Measurements from ENCODE around the gene PLEKHD1.
A peak's percentile ranks its signal among the peaks of the same experiment; 100 is the strongest.

PLEKHD1 gene

DNA sequence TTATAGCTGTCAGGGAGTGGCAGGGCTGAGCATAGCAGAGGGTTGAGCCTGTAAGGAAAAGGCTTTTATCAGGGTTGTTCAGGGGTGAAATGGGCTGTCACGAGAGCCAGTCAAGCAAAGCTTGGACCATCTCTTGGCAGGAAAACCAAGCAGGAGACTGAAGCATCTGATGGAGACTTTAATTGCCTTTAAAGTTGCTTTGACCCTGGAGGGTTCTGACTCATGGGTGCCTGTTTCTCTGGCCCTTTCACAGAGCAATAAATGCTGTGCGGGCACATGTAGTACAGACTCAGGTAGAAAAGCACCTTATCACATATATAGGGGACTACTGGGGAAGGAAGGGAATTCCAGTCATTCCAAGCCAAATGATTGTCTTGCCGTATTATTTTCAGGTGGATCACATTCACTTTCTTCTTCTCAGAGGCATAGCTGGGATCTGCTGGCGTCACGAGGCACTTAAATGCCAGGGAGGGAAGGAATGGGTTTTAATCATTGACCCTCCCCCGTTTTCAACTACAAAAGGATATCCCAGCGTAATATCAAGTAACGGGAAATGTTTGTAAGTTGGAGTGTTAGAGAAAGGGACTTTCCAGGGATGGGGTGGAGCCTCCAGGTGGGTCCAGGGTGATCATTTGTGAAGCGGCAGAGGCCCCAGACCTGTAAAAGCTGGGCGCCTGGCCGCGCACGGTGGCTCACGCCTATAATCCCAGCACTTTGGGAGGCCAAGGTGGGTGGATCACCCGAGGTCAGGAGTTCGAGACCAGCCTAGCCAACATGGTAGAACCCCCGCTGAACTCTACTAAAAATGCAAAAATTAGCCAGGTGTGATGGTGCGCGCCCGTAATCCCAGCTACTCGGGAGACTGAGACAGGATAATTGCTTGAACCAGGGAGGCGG lies 34.9 kb downstream of the PLEKHD1 start:
- DNase-seq = no peak

DNA sequence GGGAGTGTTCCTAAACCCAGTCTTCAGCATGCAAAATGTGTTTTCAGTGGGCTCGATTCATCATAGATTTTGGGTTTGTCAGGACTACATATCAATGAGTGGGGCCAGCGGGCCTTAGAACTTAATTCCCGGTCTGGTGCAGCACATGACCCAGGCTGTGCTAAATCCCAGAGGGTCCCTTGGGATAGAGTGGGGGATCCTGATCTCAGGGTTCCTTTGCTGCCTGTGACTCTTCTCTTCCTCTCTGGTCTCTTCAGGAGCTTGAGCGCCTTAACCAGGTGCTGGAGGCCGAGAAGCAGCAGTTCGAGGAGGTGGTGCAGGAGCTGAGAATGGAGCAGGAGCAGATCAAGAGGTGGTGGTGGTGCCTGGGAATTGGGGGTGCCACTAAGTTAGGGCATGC lies 37.5 kb downstream of the PLEKHD1 start:
- no peak for DNase-seq

DNA sequence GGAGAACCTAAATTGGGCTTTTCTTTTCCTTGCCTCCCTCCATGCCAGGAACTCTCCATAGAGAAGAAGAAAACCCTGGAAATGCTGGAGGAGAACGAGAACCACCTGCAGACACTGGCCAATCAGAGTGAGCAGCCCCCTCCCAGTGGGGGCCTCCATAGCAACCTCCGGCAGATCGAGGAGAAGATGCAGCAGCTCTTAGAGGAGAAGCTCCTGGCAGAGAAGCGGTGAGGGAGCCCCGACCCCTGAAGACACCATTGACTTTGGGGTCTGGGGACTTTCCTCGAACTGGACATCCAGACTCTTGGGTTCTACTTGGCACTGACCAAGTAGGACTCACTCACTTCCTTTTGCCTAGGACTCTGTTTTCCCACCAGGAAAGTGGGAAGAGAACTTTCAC lies 41.4 kb downstream of the PLEKHD1 start:
- DNase-seq = no peak

DNA sequence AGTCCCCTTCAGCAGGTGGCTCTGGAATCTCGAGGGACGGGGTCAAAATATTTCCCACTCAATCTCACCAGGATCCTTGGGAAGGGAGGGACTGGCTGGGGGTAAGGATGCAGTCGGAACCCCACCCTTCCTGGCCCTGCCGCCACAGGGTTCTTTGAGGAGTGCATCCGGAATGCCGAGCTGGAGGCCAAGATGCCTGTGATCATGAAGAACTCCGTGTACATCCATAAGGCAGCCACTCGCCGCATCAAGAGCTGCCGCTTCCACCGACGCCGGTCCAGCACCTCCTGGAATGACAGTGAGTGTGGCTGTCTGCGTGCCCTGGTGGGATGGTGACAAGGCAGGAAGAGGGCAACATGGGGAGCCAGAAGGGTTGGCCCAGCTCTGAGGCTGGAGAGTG lies 43.1 kb downstream of the PLEKHD1 start:
- DNase-seq = no peak

DNA sequence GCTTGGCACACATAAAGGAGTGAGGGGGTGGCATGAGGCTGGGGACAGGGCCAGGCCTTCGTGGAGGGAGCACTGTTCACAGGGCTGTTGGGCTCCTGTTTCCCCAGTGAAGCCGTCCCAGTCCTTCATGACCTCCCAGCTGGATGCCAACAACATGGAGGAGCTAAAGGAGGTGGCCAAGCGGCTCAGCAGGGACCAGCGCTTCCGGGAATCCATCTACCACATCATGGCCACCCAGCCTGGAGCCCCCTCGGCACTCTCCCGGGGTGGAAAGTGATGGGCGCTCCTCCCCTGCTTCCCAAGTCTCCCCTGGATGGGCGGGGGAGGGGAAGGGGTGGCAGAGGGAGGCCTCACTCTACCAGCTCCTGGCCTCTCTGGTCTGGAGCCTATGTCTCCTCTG lies 43.6 kb downstream of the PLEKHD1 start:
- no peak for DNase-seq

DNA sequence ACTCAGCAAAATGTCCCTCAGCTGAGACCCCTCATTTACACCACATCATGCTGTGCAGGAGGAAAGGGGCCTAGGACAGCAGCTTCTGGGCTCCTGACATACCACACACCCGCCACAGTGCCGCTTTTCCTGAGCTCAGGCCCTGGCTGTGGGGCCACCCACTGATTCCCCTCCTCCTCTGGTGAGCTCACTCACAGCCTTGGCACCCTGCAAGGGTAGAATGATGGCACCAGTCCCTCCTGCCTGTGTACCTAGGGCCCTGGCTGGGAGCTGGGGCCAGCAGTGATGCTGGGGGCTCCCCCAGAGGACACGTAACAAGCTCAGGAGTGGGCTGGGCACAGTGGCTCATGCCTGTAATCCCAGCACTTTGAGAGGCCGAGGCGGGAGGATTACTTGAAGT lies 44.4 kb downstream of the PLEKHD1 start:
- no peak for DNase-seq

DNA sequence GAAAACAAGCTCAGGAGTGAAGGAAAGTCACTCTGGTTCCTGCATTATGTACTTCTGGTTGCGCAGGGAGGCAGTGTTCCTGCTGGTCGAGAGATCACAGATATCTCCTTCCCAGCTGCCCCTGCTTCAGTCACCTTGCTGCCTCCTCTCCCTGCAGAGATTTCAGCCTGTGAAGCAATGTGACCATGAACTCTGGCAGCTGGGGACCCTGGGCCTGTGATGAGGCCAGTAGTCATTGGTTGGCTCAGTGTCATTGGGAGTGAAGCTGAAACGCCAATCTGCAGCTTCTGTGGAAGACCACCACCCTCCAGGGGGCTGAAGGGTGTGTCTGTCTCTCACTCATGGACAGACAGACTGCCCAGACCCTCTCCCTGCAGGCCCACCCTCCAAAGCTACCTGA lies 45.0 kb downstream of the PLEKHD1 start:
- no peak for DNase-seq

DNA sequence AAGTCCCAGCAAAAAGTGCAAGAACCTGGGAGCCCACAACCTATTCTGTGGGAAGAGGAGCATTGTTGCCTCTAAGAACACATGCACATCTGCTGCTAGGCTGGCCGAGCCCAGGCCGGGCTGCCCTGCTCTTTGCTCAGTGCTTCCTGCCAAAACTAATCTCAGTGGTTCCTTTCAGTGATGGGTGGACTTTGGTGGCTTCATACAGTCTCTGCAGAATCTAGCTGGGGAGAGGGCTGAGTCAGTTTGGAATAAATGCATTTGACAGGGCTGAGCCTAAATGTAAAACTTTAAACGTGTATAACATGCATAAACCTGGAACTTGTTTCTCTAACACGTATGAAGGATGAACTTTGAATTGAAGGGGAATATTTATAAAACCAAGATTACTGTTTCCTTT lies 45.6 kb downstream of the PLEKHD1 start:
- no peak for DNase-seq

DNA sequence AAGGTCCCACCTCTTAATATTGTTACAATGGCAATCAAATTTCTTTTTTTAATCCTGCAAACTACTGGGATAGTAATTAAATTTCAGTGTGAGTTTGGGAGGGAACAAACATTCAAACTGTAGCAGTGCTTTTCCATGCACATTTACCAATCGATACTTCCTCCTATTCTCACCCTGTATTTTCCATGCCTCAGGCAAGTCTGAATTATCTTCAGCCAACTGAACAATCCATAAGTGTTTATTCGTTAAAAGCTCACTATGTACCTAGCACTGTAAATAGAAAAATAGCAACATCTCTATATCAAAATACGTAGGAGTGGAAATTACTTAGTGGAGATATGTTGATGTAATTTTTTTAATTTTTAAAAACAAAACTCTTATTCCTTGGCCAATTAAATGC lies 46.6 kb downstream of the PLEKHD1 start:
- DNase-seq = no peak

DNA sequence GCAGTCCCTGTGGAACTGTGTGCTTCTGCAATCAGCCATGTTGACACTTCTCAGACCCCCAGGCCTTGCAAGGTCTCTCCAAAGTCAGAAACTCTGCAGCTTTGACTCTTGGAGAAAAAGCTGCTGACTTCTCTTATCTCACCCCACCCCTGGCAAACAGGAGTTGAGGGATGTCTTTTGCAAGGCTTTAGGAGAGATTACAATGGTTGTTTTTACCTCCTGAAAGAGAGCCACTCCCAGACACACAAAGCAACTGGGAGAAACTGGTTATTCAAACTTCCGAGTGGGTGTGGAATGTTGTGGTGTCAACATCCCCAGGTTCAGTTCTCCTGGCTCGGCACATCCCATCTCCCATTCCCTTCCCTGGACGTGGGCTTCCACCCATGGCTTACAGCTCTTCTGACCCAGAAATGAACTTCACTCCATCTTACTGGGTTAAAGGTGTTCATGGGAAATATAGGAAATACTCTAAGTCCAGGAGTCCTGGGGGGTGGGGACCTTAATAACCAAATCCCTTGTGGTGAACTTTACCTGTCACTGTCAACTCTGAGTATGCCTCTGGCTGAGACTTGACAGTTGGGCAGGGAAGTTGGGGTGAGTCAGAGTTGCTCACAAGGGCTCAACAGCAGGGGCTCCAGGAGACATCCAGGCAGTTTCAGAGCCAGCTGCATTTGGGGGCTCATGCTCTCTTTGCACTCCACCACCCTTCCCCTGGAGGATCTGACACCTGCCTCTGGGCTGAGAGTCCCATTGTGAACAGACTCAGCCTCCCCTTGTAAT lies 48.2 kb downstream of the PLEKHD1 start:
- DNase-seq = no peak

DNA sequence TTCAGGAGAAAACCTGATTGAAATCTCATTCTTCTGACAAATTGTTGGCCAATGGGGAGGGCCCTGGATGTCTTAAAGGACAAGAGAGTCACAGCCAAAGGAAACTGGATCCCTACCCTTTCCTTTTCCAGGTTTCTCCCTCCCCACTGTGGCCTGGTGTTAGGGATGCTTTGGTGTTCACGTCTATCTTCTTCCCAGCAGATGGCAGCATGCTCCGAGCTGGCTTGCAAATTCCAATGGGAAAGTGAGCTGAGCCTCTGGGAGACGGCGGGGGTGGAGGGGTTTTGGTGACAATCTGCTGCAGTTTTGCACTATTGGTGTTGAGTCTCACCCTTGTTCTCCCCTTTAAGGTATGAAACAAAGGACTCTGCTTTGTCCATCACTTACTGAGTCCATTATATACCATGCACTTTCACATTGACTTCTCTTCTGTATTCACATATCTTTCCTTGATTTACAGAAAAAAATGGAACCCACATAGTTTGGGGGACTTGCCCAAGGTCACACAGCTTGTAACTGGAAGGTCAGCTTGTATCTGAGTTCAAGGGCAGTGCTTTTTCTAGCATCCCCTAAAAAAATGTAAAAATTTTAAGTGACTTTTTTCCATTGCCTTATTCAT lies 50.8 kb downstream of the PLEKHD1 start:
- no peak for DNase-seq

DNA sequence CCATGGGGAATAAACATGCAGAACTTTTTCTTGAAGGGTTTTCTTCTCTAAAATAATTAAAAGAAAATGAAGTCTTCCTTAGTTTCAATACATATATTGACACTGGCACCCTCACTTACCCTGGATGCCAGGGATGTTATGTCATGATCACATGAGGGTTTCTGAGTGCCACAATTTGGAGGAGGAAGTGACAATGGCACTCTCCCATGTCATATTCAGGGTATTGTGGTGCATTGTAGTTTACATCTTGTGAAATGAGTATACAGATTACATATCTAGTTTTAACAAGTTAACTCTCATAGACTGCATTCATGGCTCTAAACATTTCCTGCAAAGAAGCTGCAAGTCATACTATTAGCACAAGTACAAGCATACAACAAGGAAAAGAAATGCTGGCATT lies 52.4 kb downstream of the PLEKHD1 start:
- DNase-seq = no peak

DNA sequence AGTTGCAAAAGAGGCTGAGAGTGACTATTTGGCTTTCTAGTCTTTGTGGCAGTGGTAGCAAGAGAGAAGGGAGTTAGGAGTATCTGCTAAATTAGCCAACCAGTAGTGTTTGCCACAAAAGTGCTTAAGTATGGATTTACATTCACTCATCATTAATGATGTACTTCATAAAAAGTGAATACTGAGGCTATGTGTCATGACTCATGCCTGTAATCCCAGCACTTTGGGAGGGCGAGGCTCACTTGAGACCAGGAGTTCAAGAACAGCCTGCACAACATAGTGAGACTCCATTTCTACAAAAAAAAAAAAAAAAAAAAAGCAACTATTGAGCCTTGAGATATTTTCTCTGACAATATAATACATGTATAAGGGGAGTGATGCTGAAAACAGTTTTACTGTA lies 53.4 kb downstream of the PLEKHD1 start:
- DNase-seq = no peak

DNA sequence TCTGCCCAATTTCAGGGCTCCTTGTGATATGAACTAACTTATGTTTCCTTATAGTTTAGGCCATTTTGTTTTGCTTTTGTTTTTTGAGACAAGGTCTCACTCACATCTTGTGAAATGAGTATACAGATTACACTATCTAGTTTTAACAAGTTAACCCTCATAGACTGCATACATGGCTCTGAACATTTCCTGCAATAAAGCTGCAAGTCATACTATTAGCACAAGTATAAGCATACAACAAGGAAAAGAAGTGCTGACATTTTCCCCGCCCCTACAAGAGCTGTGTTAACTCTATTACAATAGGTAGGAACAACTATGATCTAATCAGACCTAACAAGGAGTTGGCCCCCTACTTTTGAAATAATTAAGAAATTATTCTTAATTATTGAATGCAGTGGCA lies 54.2 kb downstream of the PLEKHD1 start:
- no peak for DNase-seq

DNA sequence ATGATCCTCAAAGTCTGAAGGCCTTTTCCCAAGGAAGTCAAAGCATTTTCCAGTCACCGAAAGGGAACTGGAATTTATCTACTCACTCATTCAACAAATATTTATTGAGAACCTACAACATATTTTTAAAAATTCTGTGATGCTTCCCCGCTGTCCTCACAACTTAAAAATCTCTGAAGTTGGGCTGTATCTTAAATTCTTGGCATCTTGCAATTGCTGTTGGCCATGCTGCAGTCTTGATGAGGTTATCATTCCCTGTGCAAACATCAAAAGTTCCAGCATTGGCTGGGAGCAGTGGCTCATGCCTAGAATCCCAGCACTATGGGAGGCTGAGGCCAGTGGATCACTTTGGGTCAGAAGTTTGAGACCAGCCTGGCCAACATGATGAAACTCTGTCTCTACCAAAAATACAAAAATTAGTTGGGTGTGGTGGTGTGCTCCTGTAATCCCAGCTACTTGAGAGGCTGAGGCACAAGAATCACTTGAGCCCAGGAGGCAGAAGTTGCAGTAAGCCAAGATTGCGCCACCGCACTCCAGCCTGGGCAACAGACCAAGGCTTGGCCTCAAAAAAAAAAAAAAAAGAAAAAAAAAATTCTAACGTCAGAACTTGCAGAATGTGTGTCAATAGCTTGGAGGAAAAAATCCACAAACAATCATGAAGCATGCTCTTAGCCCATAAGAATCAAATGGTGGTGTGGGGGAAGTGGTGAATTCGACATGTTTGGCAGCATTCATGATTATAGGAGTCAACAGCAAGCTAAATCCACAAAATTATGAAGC lies 55.3 kb downstream of the PLEKHD1 start:
- no peak for DNase-seq

DNA sequence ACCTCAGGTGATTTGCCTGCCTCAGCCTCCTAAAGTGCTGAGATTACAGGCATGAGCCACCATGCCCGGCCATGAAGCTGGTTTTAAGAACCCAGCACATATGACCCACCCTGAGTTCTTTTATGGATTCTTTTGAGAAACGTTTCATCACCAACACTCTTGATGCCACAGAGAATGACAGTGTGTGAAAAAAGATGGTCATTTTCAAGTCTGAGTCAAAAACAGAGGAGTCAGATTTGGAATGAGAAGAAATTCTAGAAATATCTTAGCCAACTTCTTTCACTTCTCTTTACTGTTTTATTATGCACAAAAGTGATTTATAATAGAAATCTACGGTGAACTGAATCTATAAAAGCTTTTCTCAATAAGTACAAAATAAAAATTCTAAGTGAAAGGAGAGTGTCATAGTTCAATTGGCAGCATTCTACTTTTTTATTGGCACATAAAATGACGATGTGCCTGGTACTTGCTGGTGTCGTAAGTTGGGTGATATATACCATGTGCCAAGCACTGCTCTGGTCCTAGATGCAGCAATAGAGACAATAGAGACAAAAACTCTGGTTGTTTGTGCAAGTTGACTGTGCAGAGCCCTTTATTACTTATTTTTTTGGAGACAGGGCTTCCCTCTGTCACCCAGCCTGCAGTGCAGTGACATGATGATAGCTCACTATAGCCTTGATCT lies 56.3 kb downstream of the PLEKHD1 start:
- DNase-seq = no peak

DNA sequence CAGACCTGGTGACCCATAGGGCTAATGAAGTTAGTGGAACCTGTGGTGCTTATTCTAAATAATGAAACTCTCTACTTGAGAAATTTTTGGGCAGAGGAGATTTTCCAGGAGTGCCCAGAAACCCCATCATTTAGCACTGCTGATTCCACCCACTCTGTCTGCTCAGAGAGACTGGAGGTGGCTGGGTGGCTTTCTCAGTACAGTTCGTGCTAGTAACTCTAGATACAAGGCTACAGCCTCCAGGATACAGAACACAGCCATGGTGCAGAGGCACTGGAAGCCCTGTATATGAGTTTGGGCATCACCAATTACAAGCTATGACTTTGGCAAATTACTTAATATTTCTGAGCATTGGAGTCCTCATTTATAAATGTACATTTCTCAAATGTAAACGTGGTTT lies 57.8 kb downstream of the PLEKHD1 start:
- no peak for DNase-seq

DNA sequence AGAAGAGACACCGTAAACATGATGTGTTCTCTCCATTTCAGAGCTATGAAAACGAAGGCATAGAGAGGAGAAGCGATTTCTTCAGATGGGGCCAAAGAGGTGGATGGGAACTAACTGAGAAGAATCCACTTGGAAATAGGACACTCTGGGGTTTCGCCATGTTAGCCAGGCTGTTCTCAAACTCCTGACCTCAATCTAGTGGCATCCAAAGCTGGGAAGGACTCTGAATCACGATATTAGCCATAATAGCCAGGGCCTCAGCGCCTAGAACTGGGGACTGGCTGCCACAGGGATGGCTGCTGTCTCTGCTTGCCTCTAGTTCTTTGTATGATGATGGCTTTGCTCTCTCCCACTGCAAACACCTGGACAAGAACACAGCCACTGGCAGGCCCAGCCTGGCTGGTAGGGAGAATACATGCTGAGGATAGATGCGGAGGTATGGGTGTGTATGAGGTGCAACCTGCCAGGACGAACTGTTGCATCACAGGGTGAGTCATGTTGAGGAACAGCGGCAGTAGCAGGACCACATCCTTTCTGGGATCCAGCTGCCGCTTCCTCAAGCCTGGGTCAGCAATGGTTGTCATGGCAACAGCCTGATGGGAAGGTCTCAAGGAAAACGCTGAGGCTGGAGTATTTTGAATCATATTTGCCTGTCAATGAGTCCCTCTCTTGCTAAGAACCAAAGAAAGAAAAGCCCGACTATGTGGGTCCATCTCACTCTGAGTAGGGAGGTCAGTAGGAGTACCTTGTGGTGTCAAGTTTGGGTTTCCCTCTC lies 59.0 kb downstream of the PLEKHD1 start:
- DNase-seq = peak; percentile 10

DNA sequence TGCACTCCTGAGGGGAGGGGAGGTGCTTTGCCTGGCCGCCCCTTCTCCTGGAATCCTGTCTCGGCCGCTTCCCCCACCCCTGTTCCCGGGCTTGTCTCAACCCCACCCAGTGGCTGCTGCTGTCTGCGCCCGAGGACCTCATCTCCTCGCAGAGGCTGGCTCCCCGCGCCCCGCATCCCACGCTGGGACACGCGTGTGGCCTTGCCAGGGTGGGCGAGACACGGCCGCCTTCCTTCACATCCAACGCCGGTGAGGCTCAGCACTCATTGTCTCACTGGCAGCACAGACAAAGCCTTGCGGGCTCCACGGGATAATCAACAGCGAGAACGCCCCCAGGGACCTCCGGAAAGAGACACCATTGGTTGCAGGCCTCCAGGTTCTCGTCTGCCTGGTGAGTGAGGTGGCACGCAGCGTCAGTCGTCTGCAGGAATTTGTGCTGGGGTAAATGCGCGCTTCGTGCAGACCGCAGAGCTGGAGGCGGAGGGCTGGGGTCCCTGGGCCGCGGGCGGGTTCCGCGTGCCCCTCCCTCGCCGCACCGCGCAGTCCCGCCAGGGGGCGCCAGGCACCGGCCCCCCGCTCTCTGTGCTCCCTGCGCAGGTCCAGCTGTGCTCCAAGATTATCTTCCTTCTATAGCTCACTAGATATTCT lies 63.3 kb downstream of the PLEKHD1 start:
- DNase-seq = no peak

DNA sequence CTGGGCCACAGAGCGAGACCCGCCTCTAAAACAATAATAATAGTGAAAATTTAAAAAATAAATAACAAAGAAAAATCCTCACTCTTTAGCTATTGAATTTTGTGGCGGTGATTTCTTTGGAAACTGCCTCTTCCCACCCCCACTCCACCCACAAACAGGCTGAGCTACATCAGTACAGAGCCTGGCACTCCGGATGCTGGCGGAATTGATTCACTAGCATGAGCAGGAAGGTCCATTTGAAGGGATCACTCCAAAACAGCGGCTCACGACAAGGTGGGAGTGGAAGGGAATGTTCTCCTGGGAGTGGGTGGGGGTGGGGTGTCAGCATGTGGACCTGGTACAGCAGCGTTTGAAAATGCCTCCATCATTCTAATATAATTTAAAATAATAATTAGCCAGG lies 64.0 kb downstream of the PLEKHD1 start:
- no peak for DNase-seq

DNA sequence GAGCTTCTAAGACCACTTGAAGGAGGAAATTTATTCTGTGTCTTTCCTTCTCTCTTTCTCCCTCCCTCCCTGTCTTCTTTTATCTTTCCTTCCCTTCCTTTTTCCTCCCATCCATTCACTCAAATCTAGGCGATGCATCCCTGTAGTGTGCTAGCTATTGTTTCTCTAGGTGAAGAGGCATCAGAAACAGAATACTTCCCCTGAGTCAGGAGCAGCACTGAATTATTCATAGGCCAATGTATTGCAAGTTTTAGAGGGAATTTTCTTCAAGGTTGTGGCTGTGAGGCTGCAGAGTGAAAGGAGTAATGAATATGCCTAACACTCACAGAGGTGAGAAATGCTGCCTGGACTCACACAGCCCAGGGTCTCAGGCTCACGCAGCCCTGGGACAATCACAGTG lies 67.0 kb downstream of the PLEKHD1 start:
- no peak for DNase-seq
